NOMO-1 (cell line): ENCODE results near the gene SOX13.
A peak's percentile ranks its signal among the peaks of the same experiment; 100 is the strongest.
"Not testable (repeated sequence)": the region's sequence is repeated elsewhere in the genome, so short reads cannot be mapped to it uniquely, and the experiment has no call there.

Experiments
- DNase-seq, 2 experiments: peaks; one replicate each; lab custom pipeline; 2025; ENCODE audit not compliant: unreplicated experiment in 2 of 2; lab: John Stamatoyannopoulos, UW

Gene SOX13

DNA sequence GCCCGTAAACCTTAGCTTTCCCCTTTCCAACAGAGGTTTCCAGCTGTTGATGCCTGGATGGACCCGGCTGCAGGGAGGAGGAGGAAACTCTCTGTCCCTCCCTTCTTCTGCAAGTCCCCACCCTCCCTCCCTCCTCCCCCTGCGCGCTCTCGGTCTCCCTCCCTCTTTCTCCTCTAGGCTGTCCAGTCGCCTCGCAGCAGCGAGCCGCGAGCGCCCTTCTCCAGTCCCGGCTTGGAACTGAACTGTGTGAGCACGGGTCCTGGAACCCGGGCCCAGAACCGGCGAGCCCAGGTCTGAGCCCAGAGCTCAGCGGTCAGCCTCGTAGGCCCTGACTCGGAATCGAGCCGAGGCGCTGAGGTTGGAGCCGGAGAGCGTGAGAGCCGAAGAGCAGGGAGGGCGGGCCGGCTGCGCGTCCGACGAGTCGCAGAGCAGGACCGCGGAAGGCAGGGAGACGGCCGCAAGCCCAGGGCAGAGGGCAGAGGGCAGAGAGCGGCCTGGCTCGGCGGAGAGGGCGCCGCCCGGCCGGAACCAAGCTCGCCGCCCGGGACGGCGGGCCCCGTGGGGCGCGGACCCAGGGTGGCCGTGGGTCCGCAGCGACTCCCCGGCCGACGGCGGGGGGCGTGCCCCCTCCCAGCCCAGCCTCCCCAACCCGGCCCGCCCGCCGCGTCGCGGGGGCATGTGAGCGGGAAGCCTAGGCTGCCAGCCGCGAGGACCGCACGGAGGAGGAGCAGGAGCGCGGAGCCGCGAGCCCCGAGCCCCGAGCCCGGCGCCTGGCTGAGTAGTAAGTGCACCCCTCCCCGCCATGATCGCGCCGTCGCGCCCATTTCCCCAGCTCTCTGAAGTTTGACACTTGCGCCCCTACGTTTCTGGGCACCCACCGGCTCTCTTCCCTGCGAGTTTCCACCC, at the start of gene SOX13:
Gene SOX13 (plus strand): TSS at position 185 of the 906 bp plus-strand sequence. CDS start 39,801 bp downstream, outside the sequence.
- DNase-seq: peak; percentile 71 to 77

DNA sequence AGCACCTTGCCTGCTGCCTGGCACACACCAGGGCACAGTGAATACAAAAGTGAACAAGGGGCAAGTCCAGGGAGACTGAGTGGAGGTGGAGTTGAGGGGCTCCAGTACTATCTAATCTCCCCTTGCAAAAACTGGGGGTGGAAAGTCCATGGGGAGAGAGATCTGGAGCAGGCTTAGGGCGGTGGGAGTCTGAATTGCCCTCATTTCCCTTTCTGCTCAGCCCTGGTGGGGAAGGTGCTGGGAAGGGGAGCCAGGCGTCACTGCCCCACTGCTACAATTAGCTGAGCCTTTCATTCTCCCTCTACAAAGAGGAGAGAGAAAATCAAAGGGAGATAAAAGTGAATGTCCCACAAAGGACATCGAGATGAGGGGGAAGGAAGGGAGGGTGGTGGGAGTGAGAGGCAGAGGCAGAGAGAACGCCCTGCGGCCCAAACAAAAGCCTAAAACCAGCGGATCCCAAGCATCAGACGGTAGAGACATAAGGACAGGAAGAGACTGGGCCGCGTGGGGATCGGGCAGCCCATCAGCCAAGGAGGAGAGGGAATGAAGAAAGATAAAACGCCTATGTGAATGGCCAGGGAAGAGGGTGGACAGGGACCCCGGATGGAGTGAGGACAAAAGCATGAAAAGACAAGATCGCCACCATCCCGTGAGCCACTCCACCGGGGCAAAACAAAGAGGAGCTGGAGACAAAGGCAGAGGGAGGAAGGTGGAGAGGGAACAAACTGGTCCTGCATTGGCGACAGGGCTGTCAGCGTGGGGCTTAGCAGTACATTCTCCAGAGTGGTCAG, 46.8 kb upstream of the SOX13 start:
- no peak for DNase-seq

DNA sequence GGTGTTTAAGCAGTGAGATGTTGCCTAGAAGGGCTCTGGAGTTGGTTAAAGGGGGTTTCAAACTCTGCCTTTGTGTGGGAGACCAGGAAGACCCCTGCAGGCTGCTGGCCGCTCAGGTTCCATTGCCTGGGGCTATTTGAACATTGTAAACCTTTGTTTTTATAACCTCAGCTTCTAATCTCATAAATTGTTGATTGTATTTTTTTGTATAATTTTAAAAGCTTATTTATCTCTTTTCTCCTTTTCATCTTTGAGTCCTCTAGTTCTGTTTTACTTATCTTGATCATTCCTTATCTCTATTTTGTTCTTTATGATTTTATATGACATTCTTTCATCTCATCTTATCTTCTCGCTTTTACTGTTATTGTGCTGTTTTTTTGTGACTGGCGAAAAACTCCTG, 45.5 kb upstream of the SOX13 start:
- DNase-seq: no peak

DNA sequence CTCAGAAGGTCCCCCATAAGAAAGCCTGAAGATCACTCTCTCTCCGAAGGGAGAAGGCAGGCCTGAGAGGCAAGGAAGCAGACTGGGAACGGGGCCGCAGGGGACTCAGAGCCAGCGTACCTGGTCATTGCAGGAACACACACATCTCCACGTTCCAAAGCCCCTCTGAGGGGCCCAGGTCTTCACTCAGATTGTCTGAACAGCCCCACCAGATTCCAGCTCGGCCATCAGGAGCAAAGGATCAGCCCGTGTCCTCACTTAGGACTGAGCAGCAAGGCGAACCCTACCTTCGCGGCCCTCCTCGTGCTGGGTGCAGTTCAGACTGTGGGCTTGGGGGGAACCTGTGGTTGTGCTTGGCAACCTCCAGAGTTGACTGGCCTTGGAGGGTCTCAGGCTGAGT, 43.9 kb upstream of the SOX13 start:
- DNase-seq: no peak

DNA sequence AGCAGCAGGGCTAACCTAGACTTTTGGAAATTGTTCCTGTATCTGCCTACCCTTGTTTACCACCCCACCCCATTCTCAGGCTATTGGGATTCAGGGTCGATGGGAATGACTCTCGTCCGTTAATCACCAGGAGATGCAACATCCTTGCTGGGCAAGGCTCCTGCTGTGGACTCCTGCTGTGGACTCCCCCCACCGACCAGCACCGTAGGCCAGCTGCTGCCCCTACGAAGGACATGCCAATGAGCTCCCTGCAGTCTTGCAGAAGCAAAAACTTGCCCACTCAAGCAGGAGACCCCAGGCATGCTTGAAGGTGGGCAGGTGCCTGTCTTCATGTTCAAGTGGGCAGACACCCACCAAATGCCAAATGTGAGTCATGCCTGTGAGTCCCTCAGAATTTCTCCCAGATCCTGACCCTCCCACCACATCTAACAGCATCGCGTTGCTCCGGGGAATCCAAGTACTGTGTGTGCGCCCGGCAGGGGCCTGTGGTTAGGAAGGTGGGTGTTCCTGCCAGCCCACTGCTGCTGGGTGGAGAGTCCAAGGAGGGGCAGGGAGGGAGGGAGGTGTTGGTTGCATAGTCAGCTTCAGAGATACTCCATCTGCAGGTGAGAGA, 41.7 kb upstream of the SOX13 start:
- no peak for DNase-seq

DNA sequence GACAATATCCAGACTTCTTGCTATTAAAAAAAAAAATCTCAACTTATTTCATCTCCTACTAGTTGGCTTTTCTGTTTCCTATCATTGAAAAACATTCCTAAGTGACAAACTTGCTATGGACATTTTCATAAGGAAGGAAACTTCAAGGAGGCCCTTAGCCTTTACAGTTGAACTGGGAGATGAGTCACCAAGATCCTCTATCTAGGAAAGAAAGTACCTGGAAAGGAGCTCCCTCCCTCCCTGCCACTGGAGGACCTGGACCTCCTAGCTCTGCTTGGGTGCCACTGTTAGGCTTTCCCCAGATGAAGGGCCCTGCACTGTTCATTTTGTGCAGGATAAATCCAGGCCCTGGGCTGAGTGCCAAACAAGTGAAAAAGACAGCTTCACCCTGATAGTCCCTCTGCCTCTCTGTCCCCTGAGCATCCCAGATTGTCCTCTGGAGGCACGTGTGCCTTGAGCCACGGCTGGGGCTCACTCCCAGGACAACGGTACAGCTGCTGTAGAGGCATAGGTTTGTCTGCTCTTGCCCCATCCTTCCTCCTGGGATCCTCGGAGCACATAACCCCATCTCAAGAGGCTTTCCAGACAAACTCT, 40.2 kb upstream of the SOX13 start:
- no peak for DNase-seq

DNA sequence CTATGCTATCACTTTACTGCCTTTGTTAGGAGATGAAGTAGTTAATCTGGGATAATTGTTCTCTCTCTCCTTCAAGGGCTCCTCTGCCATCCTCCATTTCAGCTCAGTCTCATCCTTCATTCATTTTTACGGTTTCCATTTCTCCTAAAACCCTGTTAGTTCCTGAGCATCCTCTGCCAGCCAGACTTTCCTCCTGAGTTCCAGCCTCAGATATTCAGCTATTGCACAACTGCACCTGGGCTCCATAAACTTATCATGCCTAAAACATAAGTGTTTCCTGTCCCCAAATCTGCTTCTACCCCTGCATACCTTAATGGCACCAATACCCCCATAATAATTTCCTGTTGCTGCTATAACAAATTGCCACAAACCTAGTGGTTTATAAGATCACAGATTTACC, 39.6 kb upstream of the SOX13 start:
- no peak for DNase-seq

DNA sequence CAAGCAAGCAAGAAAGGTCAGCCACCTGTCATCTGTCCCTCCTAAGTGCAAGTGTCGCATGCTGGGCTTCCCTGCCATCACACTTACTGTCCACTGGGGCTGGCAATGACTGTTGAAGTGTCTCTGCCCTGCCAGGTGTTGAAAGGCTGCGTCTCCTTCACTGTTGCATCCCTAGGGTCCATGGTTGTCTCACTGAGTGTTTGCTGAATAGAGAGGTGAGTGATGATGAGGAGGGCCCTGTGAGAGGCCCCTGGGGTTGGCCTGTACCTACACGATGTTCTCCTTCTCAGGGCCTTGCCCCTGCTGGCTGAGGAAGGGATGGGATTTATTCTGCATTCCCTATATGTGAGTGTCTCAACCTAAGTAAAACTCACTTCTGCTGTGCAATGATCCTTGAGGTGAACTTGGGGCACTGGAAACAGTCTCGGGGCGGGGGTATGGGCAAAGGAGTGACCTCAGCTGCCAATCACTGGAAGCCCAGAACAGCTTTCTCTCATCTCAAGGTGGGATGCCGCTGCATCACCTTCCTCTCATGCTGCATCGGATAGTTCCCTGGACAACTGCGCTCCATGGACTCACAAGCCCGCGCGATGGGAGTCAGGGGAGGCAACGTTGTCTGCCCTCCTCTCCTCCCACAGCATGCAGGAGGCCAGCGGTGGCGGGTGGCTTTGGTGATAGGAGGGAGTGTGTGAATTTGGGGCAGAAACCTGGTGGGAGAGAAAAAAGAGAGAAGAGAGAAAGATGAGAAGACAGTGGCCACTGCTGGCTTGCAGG, 35.8 kb upstream of the SOX13 start:
- no peak for DNase-seq

DNA sequence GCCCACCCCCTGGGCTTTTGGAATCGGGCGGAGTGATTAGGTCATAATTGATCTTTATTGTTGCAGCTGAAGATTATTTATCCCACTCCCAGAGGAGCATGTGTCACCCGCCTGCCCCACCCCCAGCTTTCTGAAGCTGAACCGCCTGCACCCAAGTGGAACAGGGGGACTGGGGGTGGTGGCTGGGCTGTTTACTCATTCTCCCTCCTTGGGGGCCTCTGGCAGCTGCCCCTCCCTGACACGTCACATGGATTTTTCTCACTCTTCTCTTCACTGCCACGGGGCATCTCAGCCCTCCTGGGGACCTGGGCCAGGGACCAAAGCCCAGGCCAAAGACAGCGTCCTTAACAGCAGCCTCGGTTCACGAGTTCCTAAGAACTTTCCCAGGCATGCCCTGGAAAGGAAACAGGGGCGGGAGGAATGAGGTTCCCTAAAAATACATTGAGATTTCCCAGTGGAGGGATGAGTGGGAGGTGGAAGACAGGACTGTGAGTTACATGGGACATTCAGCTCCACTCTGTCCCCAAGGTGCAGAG, 31.6 kb upstream of the SOX13 start:
- no peak for DNase-seq

DNA sequence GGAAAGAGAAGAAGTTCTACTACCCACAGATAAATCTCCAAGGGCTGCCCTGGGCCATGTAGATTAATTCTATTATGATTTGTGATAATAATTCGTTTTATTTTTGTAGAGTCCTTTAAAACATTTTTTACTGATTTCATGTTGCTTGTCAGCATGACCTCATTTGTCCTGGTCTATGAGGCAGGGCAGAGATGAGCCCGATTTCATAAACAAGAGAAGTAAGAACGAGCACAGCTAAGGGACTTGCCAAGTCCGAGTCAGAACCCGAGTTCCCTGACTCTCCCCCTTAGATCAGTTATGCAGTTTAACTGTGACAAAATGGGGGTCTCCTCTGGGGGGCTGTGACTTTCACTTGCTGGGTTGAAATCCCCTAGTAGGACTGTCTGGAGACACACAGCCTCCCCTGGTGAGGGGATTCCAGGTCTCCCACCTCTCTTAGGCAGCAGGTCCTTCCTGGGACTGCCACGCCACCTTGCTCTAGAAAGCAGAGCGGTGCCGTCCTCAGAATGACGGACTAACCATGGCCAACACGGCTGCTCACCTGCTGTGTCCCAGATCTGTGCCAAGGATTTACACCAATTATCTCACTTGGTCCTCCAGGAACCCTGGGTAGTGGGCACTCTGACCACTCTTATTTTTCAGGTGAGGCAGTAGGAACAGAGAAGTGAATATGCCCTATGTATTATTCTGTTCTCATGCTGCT, 31.0 kb upstream of the SOX13 start:
- DNase-seq: no peak

DNA sequence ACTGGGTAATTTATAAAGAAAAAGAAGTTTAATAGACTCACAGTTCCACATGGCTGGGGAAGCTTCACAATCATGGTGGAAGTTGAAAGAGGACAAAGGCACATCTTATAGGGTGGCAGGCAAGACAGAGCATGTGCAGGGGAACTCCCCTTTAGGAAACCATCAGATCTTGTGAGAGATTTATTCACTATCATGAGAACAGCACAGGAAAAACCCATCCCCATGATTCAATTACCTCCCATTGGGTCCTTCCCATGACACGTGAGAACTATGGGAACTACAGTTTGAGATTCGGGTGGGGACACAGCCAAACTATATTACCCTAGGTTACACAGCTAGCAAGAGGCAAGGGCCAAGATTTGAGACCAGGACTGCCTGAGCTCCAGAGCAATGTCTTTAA, 30.4 kb upstream of the SOX13 start:
- DNase-seq: no peak

DNA sequence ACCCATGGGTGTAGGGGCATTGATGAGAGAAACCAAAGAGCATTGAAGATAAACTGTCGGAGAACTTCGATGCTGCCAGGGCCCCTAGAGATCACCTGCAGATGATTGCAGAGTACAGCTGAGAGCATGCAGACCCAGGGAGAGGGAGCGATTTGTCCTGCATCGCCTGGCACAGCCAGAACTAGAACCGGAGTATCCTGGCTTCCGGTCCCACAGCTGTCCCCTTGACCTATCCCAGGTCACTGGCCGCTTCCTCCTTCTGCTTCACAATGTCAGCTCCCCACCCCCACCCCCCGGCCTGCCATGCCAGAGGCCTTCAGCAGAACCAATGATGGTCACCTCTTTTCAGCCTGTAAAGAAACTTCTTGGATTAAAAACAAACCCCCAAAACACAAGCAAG, 29.2 kb upstream of the SOX13 start:
- no peak for DNase-seq

DNA sequence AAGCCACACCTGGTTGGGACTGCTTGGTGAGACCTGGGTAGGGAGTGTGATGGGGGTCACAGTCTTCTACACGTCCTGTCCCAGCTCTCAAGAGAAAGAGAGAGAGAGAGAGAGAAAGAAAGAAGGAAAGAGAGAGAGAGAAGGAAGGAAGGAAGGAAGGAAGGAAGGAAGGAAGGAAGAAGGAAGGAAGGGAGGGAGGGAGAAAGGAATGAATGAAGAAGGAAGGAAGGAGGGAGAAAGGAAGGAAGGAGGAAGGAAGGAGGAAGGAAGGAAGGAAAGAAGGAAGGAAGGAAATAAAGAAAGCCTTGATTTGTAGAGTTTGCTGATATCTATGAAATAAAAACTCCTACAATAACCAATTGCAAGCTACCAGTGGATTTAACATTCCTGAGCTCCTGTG, 28.5 kb upstream of the SOX13 start:
- no peak for DNase-seq

DNA sequence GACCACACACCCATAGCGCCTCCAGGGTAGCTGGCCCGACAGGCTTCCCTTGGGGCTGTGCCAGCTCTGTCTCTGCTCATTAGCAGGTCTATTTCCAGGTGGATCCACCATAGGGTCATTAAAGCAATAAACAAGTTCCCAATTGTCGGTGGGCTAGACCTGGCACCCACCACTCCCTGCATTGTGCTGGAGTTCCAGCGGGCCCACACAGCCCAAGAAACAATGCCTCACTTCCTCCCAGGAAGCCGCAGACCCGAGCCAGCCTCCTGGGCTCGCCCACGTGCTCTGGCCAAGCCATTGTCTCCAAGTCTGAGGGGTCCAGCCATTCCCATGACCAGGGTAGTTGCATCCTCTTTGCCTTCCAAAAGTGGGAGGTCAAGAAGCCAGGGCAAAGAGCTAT, 27.5 kb upstream of the SOX13 start:
- DNase-seq: no peak

DNA sequence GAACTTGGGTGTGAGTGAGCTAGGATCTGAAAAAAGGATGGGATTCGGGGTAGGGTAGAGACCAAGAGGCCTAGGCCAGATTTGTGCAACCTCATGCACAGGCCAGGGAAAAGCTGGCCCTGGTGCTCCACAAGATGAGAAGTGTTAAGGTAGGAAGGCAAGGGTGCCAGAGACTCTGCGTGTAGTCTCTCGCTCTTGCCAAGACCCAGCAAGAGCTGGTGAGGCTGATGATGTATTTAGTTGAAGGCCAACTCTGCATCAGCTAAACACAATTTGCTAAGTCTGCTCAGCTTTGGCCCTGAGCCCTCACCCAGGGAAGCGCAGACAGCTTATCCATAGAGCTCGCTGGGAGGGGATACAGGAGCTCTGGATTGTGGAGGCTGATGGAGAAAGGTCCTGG, 26.6 kb upstream of the SOX13 start:
- DNase-seq: no peak

DNA sequence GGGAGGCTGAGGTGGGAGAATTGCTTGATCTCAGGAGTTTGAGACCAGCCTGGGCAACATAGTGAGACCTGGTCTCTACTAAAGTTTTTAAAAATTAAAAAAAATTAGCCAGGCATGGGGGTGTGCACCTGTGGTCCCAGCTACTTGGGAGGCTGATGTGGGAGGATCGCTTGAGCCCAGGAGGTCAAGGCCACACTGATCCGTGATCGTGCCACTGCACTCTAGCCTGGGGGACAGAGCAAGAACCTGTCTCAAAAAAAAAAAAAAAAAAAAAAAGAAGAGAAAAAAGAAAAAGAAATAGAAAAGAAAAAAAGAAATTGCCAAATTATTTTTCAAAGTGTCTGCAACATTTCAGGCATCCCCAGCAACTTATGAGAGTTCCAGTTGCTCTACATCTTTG, 24.1 kb upstream of the SOX13 start:
- DNase-seq: not testable (repeated sequence)

DNA sequence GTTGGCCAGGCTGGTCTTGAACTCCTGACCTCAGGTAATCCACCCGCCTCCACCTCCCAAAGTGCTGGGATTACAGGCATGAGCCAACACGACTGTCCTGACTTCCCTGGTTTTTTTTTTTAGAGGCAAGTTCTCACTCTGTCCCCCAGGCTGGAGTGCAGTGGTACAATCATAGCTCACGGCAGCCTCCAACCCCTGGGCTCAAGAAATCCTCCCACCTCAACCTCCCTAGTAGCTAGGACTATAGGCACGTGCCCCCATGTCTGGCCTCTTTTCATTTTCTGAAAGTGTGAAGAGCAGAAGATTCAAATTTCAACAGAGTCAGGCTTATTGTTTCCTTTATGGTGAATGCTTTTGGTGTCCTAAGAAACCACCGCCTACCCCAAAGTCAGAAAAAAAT, 21.7 kb upstream of the SOX13 start:
- no peak for DNase-seq

DNA sequence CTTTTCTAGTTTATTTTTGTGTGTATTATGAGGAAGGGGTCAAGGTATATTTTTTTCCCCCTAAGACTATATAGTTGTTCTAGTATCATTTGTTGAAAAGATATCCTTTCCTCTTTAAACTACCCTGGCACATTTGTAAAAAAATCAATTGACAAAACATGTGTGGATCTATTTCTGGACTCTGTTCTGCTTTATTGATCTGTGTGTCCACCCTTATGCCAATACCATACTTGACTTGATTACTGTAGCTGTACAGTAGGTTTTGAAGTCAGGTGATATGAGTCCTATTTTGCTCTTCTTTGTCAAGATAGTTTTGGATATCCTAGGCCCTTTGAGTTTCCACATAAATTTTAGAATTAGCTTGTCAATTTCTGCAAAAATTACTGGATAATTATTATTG, 21.2 kb upstream of the SOX13 start:
- no peak for DNase-seq

DNA sequence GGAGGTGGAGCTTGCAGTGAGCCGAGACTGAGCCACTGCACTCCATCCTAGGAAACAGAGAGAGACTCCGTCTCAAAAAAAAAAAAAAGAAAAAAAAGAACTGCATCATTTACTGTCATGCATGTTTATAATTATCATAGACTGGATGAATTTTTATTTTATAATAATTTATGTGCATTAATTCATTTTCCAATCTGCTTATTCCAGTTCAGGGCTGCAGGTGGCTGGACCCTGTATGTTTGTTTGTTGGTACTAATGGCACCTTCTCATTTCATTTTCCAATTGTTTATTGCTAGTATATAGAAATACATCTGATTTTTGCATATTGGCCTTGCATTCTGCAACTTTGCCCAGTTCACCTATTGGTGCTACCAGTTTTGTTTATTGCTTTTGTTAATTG, 19.0 kb upstream of the SOX13 start:
- no peak for DNase-seq

DNA sequence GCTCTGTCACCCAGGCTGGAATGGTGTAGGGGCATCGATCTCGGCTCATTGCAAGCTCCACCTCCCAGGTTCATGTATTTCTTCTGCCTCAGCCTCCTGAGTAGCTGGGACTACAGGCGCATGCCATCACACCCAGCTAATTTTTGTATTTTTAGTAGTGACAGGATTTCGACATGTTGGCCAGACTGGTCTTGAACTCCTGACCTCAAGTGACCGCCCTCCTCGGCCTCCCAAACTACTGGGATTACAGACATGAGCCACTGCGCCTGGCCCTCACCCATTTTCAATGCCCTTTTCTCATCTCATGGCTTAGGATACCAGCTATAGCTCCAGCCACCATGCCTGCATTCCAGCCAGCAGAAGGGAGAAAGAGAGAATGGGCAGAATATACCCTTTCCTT, 12.9 kb upstream of the SOX13 start:
- DNase-seq: no peak
